HepG2 (cell line): ENCODE data around the gene PEPD. TPM values are rescaled to one million over a fixed set of nuclear protein-coding genes. Genes with fewer than 3 reads are reported as not detected.

Experiments
- ATAC-seq: fragments of 200-7000 bp; cut with Tn5 transposase; 3 replicates; pipeline ENCODE4 v1.9.1; 2020; ENCODE audit warnings: mild to moderate bottlenecking, moderate library complexity
- BruUV-seq: library from RNA; stranded (reverse); fragments of 400-500 nt; replicated peaks from 2 replicates; lab custom pipeline; 2021; lab: Mats Ljungman, UMichigan
- CTCF ChIA-PET: fragments of 300-600 bp; formaldehyde crosslinking; extraction: SDS; loops from one replicate; lab custom pipeline; 2021; ENCODE audit warnings: low total read pairs, inconsistent platforms, low intra/inter-chr PET ratio; lab: Yijun Ruan, JAX
- POLR2A ChIA-PET: fragments of 350-600 bp; sonication (Branson Sonifier 250); formaldehyde crosslinking; loops from one replicate; lab custom pipeline; 2020; ENCODE audit warnings: antibody characterized with exemption, inconsistent platforms; lab: Yijun Ruan, JAX
- DNase-seq: peaks from one replicate; pipeline ENCODE4 v3.0.0-alpha.2; 2015; ENCODE audit warnings: low spot score
- FAIRE-seq: peaks from 3 replicates; lab custom pipeline; 2011; peaks lifted over from hg19 to GRCh38; lab: Jason Lieb, UNC
- H2AFZ ChIP-seq: one replicate; pipeline ENCODE4 v1.6.1; 2011; ENCODE audit warnings: low read length, inconsistent platforms
- H3K27ac ChIP-seq: fragments of 300-600 bp; 3 replicates; pipeline ENCODE4 v1.8.0; 2011; ENCODE audit warnings: mixed run types, mild to moderate bottlenecking, mixed read lengths, low read length, inconsistent platforms; ENCODE audit not compliant: insufficient read depth; ENCODE audit errors: extremely low read length
- H3K27me3 ChIP-seq, 2 experiments: fragments of 200-600 bp in 1 of 2; 2 replicates in 1 of 2; 3 replicates in 1 of 2; pipeline versions ENCODE4 v1.6.0 to v1.8.0; 2011; ENCODE audit warnings: low read length in 2 of 2, mild to moderate bottlenecking in 2 of 2, moderate library complexity in 2 of 2, inconsistent platforms in 1 of 2; ENCODE audit not compliant: insufficient read depth in 2 of 2, control insufficient read depth in 1 of 2
- H3K36me3 ChIP-seq, 2 experiments: fragments of 200-600 bp in 1 of 2; replicated peaks in 1 of 2; 2 replicates in 1 of 2; 3 replicates in 1 of 2; pipeline versions ENCODE4 v1.5.1 to v1.8.0; 2011; ENCODE audit warnings: low read length in 2 of 2, inconsistent platforms in 1 of 2; ENCODE audit not compliant: insufficient read depth in 2 of 2, control insufficient read depth in 1 of 2
- H3K4me1 ChIP-seq: 2 replicates; pipeline ENCODE4 v1.5.1; 2012; ENCODE audit warnings: low read length, inconsistent platforms; ENCODE audit not compliant: insufficient read depth
- H3K4me2 ChIP-seq: 2 replicates; pipeline ENCODE4 v1.6.0; 2011; ENCODE audit warnings: low read depth, low read length, inconsistent platforms
- H3K4me3 ChIP-seq, 3 experiments: fragments of 200-600 bp in 1 of 3; sonication (generic), shearing (Covaris generic) in 1 of 3; replicated peaks in 1 of 3; 2 replicates each; pipeline ENCODE4 v1.5.1; 2011 to 2016; ENCODE audit warnings: low read length in 3 of 3, inconsistent platforms in 2 of 3, low read depth in 2 of 3, mild to moderate bottlenecking in 2 of 3, control low read depth in 1 of 3, mixed read lengths in 1 of 3; ENCODE audit not compliant: insufficient read depth in 1 of 3
- H3K79me2 ChIP-seq: one replicate; pipeline ENCODE4 v1.6.1; 2011; ENCODE audit warnings: low read length, inconsistent platforms; ENCODE audit not compliant: insufficient read depth
- H3K9ac ChIP-seq: 2 replicates; pipeline ENCODE4 v1.6.0; 2011; ENCODE audit warnings: mild to moderate bottlenecking, low read depth, low read length, inconsistent platforms; ENCODE audit not compliant: insufficient read depth
- H3K9me3 ChIP-seq: 2 replicates; pipeline ENCODE4 v1.5.1; 2012; ENCODE audit warnings: mild to moderate bottlenecking, low read length
- H4K20me1 ChIP-seq: 2 replicates; pipeline ENCODE4 v1.6.0; 2011; ENCODE audit warnings: inconsistent platforms, mild to moderate bottlenecking, low read length, moderate library complexity; ENCODE audit not compliant: insufficient read depth
- ADNP ChIP-seq: sonication (generic); formaldehyde crosslinking; IDR thresholded peaks from 2 replicates; pipeline ENCODE4 v1.4.0; 2020; ENCODE audit warnings: missing genetic modification reagents
- BRD4 ChIP-seq: sonication (generic); formaldehyde crosslinking; IDR thresholded peaks from 2 replicates; pipeline ENCODE4 v1.4.0; 2020; ENCODE audit warnings: missing genetic modification reagents
- CEBPG ChIP-seq: IDR thresholded peaks from 2 replicates; pipeline ENCODE4 v1.6.1; 2016
- CTCF ChIP-seq: sonication (generic); formaldehyde crosslinking; IDR thresholded peaks from 2 replicates; pipeline ENCODE4 v1.5.0; 2020; ENCODE audit warnings: mild to moderate bottlenecking, missing genetic modification reagents, moderate library complexity
- MIER3 ChIP-seq: IDR thresholded peaks from 2 replicates; pipeline ENCODE4 v1.6.1; 2016; ENCODE audit warnings: missing compliant biosample characterization, borderline replicate concordance
- NR0B2 ChIP-seq: sonication (generic); formaldehyde crosslinking; IDR thresholded peaks from 2 replicates; pipeline ENCODE4 v1.4.0; 2020; ENCODE audit warnings: mild to moderate bottlenecking, missing genetic modification reagents
- RAD21 ChIP-seq: fragments of 450-650 bp; formaldehyde crosslinking; IDR thresholded peaks from 2 replicates; pipeline ENCODE4 v1.5.0; 2020; ENCODE audit warnings: mild to moderate bottlenecking
- SMC3 ChIP-seq: IDR thresholded peaks from 2 replicates; pipeline ENCODE4 v1.6.1; 2011; ENCODE audit warnings: low read length, improper control_type of control experiment
- STAG1 ChIP-seq: sonication (generic); formaldehyde crosslinking; IDR thresholded peaks from 2 replicates; pipeline ENCODE4 v1.4.0; 2020; ENCODE audit warnings: missing genetic modification reagents
- ZFP90 ChIP-seq: sonication (generic); formaldehyde crosslinking; IDR thresholded peaks from 2 replicates; pipeline ENCODE4 v1.8.0; 2022; ENCODE audit warnings: missing genetic modification reagents, mild to moderate bottlenecking, inconsistent platforms, borderline replicate concordance
- ZNF121 ChIP-seq: sonication (generic); formaldehyde crosslinking; IDR thresholded peaks from 2 replicates; pipeline ENCODE4 v1.5.0; 2020; ENCODE audit warnings: mild to moderate bottlenecking, missing genetic modification reagents
- ZNF616 ChIP-seq: sonication (generic); formaldehyde crosslinking; IDR thresholded peaks from 2 replicates; pipeline ENCODE4 v1.5.0; 2020; ENCODE audit warnings: low read depth, mild to moderate bottlenecking, missing genetic modification reagents
- ZNF660 ChIP-seq: sonication (generic); formaldehyde crosslinking; IDR thresholded peaks from 2 replicates; pipeline ENCODE4 v1.5.1; 2020; ENCODE audit warnings: mild to moderate bottlenecking, low read depth, missing genetic modification reagents, borderline replicate concordance
- WGBS: methylation state at CpG from one replicate; pipeline ENCODE4 v1.1.6; 2017; ENCODE audit warnings: low lambda C conversion rate; 5-methylcytosine and 5-hydroxymethylcytosine counted together
- in situ Hi-C: cut with HindIII; loops from 2 replicates; pipeline ENCODE4 v1.10.0; 2017; ENCODE audit warnings: low pct_unique_long_range_greater_than_20kb; ENCODE audit not compliant: extremely low pct_ligation_motif_present
- intact Hi-C: fragments of 100-400 bp; cut with micrococcal nuclease; formaldehyde crosslinking; loops from one replicate; pipeline ENCODE4 v1.10.0; 2022; ENCODE audit not compliant: unreplicated experiment
- polyA plus RNA-seq, 8 experiments: library from polyadenylated mRNA; depleted of rRNA in 3 of 8; stranded (reverse) in 7 of 8; unstranded in 1 of 8; fragments of >200 nt; fragmentation: Illumina TruSeq in 4 of 8; extraction: Trizol in 4 of 8; gene quantifications; 2 replicates each; pipeline versions ENCODE4 v1.2.1 to v1.2.3, GENCODE V29; 2011 to 2016; ENCODE audit warnings: low read depth in 4 of 8, missing spikeins in 1 of 8, mixed read lengths in 1 of 8; ENCODE audit not compliant: insufficient read depth in 1 of 8
- total RNA-seq, 5 experiments: library from RNA; depleted of rRNA; stranded (reverse); fragments of >200 nt; fragmentation: Illumina TruSeq; extraction: Trizol; gene quantifications; 2 replicates each; pipeline ENCODE4 v1.2.3, GENCODE V29; 2016; ENCODE audit warnings: low read depth in 1 of 5
- TF ChIP-seq, protein P1 (sequence below): sonication (generic); formaldehyde crosslinking; IDR thresholded peaks from 2 replicates; pipeline ENCODE4 v1.5.1; 2020; ENCODE audit warnings: missing genetic modification reagents, mild to moderate bottlenecking, borderline replicate concordance
- TF ChIP-seq, protein P2 (sequence below): sonication (generic); formaldehyde crosslinking; IDR thresholded peaks from 2 replicates; pipeline ENCODE4 v1.8.1; 2022; ENCODE audit warnings: low read depth, mild to moderate bottlenecking, missing genetic modification reagents
- TF ChIP-seq, protein P3 (sequence below): IDR thresholded peaks from 2 replicates; pipeline ENCODE4 v1.6.1; 2012; ENCODE audit warnings: low read depth, low read length, improper control_type of control experiment

PEPD gene
- total and polyA plus RNA-seq, 2 of the 13 experiments (the other 11 are each of a cell fraction or from before 2014, with no cell fraction given): 60.7 to 75.1 TPM

GRCh38 chr19:33430674-33431277 lies 90.8 kb downstream of the PEPD start:
- 38% methylated on average over 13 of the region's 13 CpGs for WGBS
- in situ Hi-C loops (no loop called here), intact Hi-C loops (loop anchor here (1.0 to 2.0 kb wide), 2 partner anchors 274 to 341 kb away; no protein-coding TSS in a partner anchor)
- FAIRE-seq (peak; percentile 60), ATAC-seq (peak; percentile 93), DNase-seq (peak; percentile 25)
- no peak overlapping the region for H3K9ac ChIP-seq
- no peaks in the 10 kb centered on the region for H3K4me1 ChIP-seq
- H3K4me2 ChIP-seq: no peak overlapping the region
- CTCF ChIA-PET: interaction anchor here (1.1 to 2.7 kb wide), 2 partner anchors 275 to 340 kb away, joined by 3 to 21 read pairs; no protein-coding TSS in a partner anchor
- no peak overlapping the region for H3K4me3 ChIP-seq
- H3K36me3 ChIP-seq: 0 out of 5 replicates have a peak, but pooled peaks cover 0 to 3% of the 10 kb centered on the region in 2 experiments
- no TSS peak for BruUV-seq
- H3K79me2 ChIP-seq: no peaks in the 10 kb centered on the region
- no peak overlapping the region for H2AFZ ChIP-seq
- no peaks in the 10 kb centered on the region for H3K9me3 ChIP-seq
- H3K27me3 ChIP-seq: no peaks in the 10 kb centered on the region
- H4K20me1 ChIP-seq: no peaks in the 10 kb centered on the region
- H3K27ac ChIP-seq: no peak overlapping the region
- POLR2A ChIA-PET: interaction anchor here (1.0 kb wide), 1 partner anchor 91 kb away, joined by 4 read pairs; the partner anchor contains the start of gene PEPD
- TF ChIP-seq RAD21 (peak; percentile 74; the same call in 1 of the 2 replicates), CTCF (CRISPR knock-in tag) (peak; percentile 90), STAG1 (peak; percentile 91), ZNF660 (no peak), SMC3 (peak; percentile 61), NR0B2 (CRISPR knock-in tag) (no peak), ZNF121 (CRISPR knock-in tag) (peak; percentile 92), ZFP90 (CRISPR knock-in tag) (no peak), CEBPG (CRISPR knock-in tag) (no peak), ADNP (CRISPR knock-in tag) (no peak), ZNF616 (CRISPR knock-in tag) (no peak), MIER3 (CRISPR knock-in tag) (0 out of 2 replicates have a peak, but pooled peaks have one; percentile 18), BRD4 (CRISPR knock-in tag) (no peak)
- TF ChIP-seq, protein P1, sequence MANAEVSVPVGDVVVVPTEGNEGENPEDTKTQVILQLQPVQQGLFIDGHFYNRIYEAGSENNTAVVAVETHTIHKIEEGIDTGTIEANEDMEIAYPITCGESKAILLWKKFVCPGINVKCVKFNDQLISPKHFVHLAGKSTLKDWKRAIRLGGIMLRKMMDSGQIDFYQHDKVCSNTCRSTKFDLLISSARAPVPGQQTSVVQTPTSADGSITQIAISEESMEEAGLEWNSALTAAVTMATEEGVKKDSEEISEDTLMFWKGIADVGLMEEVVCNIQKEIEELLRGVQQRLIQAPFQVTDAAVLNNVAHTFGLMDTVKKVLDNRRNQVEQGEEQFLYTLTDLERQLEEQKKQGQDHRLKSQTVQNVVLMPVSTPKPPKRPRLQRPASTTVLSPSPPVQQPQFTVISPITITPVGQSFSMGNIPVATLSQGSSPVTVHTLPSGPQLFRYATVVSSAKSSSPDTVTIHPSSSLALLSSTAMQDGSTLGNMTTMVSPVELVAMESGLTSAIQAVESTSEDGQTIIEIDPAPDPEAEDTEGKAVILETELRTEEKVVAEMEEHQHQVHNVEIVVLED (CRISPR knock-in tag): no peak
- TF ChIP-seq, protein P2, sequence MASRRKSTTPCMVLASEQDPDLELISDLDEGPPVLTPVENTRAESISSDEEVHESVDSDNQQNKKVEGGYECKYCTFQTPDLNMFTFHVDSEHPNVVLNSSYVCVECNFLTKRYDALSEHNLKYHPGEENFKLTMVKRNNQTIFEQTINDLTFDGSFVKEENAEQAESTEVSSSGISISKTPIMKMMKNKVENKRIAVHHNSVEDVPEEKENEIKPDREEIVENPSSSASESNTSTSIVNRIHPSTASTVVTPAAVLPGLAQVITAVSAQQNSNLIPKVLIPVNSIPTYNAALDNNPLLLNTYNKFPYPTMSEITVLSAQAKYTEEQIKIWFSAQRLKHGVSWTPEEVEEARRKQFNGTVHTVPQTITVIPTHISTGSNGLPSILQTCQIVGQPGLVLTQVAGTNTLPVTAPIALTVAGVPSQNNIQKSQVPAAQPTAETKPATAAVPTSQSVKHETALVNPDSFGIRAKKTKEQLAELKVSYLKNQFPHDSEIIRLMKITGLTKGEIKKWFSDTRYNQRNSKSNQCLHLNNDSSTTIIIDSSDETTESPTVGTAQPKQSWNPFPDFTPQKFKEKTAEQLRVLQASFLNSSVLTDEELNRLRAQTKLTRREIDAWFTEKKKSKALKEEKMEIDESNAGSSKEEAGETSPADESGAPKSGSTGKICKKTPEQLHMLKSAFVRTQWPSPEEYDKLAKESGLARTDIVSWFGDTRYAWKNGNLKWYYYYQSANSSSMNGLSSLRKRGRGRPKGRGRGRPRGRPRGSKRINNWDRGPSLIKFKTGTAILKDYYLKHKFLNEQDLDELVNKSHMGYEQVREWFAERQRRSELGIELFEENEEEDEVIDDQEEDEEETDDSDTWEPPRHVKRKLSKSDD (CRISPR knock-in tag): no peak
- TF ChIP-seq, protein P3, sequence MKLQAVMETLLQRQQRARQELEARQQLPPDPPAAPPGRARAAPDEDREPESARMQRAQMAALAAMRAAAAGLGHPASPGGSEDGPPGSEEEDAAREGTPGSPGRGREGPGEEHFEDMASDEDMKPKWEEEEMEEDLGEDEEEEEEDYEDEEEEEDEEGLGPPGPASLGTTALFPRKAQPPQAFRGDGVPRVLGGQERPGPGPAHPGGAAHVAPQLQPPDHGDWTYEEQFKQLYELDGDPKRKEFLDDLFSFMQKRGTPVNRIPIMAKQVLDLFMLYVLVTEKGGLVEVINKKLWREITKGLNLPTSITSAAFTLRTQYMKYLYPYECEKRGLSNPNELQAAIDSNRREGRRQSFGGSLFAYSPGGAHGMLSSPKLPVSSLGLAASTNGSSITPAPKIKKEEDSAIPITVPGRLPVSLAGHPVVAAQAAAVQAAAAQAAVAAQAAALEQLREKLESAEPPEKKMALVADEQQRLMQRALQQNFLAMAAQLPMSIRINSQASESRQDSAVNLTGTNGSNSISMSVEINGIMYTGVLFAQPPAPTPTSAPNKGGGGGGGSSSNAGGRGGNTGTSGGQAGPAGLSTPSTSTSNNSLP: no peak
